GM10266 (cell line): ENCODE measurements around the gene TRAPPC13.
A peak's percentile ranks its signal among the peaks of the same experiment; 100 is the strongest.
"Not testable (repeated sequence)": the region's sequence is repeated elsewhere in the genome, so short reads cannot be mapped to it uniquely, and the experiment has no call there.

ENCODE experiments used
- DNase-seq: peaks from one replicate; pipeline ENCODE4 v3.0.0; 2012; ENCODE audit errors: extremely low spot score
- CTCF ChIP-seq: IDR thresholded peaks from 2 replicates; pipeline ENCODE4 v1.5.1; 2012; ENCODE audit warnings: mild to moderate bottlenecking, low read depth; ENCODE audit not compliant: control insufficient read depth, insufficient read depth; ENCODE audit errors: missing control alignments

The TRAPPC13 gene

GRCh38 chr5:65624571-65625555 lies at the start of gene TRAPPC13, which contains the start of gene SHLD3:
Gene TRAPPC13 (plus strand): TSS chr5:65625027. CDS start chr5:65625061, 34 bp downstream.
Gene SHLD3 (plus strand): TSS chr5:65625027. CDS start chr5:65629588, 4,561 bp downstream.
- peak; percentile 58 for DNase-seq
- TF ChIP-seq CTCF: no peak

GRCh38 chr5:65577141-65577540 lies 47.7 kb upstream of the TRAPPC13 start:
- no peak for DNase-seq
- TF ChIP-seq CTCF: no peak

- TF ChIP-seq CTCF: no peak
- no peak for DNase-seq
Measured at GRCh38 chr5:65588694-65589093, 36.1 kb upstream of the TRAPPC13 start.

GRCh38 chr5:65601761-65602160 lies 23.1 kb upstream of the TRAPPC13 start:
- DNase-seq: not testable (repeated sequence)

GRCh38 chr5:65611524-65611923 lies 13.3 kb upstream of the TRAPPC13 start:
- TF ChIP-seq CTCF: no peak
- DNase-seq: no peak

GRCh38 chr5:65612298-65612907 lies 12.4 kb upstream of the TRAPPC13 start:
- DNase-seq: no peak

GRCh38 chr5:65620021-65620420 lies 4.8 kb upstream of the TRAPPC13 start:
- no peak for TF ChIP-seq CTCF
- DNase-seq: no peak

More at GRCh38 chr5:65612298-65612907, 12.4 kb upstream of the TRAPPC13 start:
- TF ChIP-seq CTCF: no peak

- not testable (repeated sequence) for DNase-seq
Measured at GRCh38 chr5:65621961-65622360, 2.9 kb upstream of the TRAPPC13 start.
